ENCODE data around the gene VASP. TPM values are rescaled to one million over a fixed set of nuclear protein-coding genes. Genes with fewer than 3 reads are reported as not detected.
A peak's percentile ranks its signal among the peaks of the same experiment; 100 is the strongest.

VASP gene
- total RNA-seq, result 49.3 to 54.8 TPM (median 53.8 TPM) in 3 replicates

DNA sequence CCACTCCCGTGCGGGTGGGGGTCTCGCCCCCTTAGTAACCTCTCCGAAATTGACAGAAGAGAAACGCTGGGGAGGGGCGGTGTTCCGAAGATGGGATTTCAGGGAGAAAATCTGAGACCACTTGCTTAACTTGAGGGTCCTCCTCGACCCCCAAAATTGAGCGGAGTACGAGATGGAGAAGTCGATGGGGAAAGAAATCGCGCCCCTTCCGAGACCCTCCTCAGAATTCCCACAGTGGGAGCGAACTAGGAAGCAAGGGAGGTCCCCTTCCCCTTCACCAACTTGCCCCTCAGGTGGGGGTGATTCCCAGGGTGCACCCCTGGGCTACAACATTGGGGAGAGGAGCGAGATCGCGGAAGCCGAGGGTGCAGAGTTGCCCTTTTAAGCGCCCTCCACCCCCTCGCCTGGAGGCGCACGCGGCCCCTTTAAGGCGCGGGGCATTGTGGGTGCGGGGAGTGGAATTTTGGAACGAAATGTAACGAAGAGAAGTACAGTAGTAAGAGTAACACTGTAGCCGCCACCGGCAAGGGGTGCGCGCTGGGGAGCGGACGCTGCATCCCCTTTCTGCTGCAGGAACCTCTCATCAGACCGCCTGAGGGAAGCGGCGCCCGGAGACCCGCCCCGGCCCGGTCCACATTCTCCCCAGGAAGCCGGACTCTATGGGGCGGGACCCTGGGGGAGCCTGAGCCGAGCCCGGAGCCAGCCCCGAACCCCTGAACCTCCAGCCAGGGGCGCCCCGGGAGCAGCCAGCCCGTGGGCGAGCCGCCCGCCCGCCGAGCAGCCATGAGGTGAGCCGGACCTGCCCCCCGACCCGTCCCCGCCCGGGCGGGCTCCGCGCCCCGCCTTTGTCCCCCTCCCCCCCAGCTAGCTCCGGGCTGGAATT lies at the start of gene VASP:
TSS of gene VASP (plus strand) at position 491 of the 883 bp plus-strand sequence. CDS start at position 784, 293 bp downstream.
- Mint-ChIP-seq H3K27ac (peak within 1 kb of the TSS; percentile 96), H3K27me3 (ENCODE audit: low read depth) (peaks cover 3% of the 10 kb centered on the region), H3K4me1 (peaks cover 8% of the 10 kb centered on the region), H3K4me3 (peak within 1 kb of the TSS; percentile 91), H3K36me3 (no peaks in the 10 kb centered on the region), H3K9me3 (no peaks in the 10 kb centered on the region)
- TF ChIP-seq, protein P1, sequence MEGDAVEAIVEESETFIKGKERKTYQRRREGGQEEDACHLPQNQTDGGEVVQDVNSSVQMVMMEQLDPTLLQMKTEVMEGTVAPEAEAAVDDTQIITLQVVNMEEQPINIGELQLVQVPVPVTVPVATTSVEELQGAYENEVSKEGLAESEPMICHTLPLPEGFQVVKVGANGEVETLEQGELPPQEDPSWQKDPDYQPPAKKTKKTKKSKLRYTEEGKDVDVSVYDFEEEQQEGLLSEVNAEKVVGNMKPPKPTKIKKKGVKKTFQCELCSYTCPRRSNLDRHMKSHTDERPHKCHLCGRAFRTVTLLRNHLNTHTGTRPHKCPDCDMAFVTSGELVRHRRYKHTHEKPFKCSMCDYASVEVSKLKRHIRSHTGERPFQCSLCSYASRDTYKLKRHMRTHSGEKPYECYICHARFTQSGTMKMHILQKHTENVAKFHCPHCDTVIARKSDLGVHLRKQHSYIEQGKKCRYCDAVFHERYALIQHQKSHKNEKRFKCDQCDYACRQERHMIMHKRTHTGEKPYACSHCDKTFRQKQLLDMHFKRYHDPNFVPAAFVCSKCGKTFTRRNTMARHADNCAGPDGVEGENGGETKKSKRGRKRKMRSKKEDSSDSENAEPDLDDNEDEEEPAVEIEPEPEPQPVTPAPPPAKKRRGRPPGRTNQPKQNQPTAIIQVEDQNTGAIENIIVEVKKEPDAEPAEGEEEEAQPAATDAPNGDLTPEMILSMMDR (IDR thresholded peaks at IDR 0.05; ENCODE audit: unreplicated experiment), result no peak
- peak in 1 of 2 experiments; percentile 82 for DNase-seq (ENCODE audit: low spot score in 2 of 2, unreplicated experiment in 2 of 2)

DNA sequence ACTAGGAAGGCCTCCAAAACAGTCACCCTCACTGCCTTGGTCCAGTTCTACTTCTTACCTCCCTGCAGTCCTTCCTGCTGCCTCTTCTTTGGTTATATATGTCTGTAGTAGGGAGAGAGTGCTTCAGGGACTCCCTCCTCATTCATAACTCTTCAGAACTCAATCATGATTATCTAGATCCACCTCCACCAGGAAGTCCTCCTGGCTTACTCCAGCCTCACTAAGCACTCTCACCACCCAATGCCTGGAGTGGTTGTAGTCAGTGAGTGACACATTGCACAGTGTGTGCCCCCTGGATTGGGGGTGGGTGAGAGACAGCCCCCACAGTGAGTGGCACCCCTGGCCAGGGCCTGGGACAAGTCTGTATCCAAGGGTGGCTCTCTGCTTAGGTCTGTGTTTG lies 49.5 kb upstream of the VASP start:
- Mint-ChIP-seq H3K9me3 (no peaks in the 10 kb centered on the region), H3K27ac (peak overlapping the region; percentile 69), H3K4me1 (peaks cover 26% of the 10 kb centered on the region), H3K27me3 (ENCODE audit: low read depth) (no peaks in the 10 kb centered on the region), H3K4me3 (no peak overlapping the region), H3K36me3 (no peaks in the 10 kb centered on the region)
- no peak for DNase-seq (ENCODE audit: low spot score in 2 of 2, unreplicated experiment in 2 of 2)
- TF ChIP-seq, protein P1 (IDR thresholded peaks at IDR 0.05; ENCODE audit: unreplicated experiment), result no peak

DNA sequence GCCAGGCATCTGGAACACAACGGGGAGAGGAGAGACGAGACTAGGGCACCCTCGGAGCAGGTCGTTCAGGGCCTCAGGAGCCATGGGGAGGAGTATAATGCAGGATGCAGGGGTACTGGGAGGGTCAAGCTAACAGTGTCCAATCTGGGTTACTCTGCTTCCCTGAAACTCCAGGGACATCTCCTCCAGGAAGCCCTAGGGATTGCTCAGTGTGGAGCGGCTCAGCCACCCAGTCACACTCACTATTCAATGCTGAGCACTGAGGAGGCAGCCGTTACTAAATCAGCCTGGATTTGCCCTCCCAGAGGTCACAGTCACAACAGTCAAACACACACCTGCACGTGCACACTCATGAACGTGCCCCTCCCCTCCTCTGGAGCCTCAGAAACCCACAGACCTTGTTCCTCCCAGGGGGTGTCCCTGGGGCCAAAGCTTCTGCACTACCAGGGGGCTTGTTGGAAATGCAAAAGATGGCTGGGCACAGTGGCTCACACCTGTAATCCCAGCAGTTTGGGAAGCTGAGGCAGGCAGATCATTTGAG lies 46.4 kb upstream of the VASP start:
- no peak for DNase-seq (ENCODE audit: low spot score in 2 of 2, unreplicated experiment in 2 of 2)
- no peaks in the 10 kb centered on the region for H3K9me3 Mint-ChIP-seq
- TF ChIP-seq, protein P1 (IDR thresholded peaks at IDR 0.05; ENCODE audit: unreplicated experiment), result no peak
- H3K36me3 Mint-ChIP-seq, result no peaks in the 10 kb centered on the region
- H3K4me3 Mint-ChIP-seq, result no peak overlapping the region
- peaks cover 7% of the 10 kb centered on the region for H3K4me1 Mint-ChIP-seq
- H3K27me3 Mint-ChIP-seq (ENCODE audit: low read depth), result no peaks in the 10 kb centered on the region
- H3K27ac Mint-ChIP-seq, result no peak overlapping the region

- DNase-seq (ENCODE audit: low spot score in 2 of 2, unreplicated experiment in 2 of 2), result no peak
- Mint-ChIP-seq H3K27ac (no peak overlapping the region), H3K4me3 (no peak overlapping the region), H3K27me3 (ENCODE audit: low read depth) (no peaks in the 10 kb centered on the region), H3K36me3 (no peaks in the 10 kb centered on the region), H3K4me1 (peaks cover 3% of the 10 kb centered on the region), H3K9me3 (no peaks in the 10 kb centered on the region)
- TF ChIP-seq, protein P1 (IDR thresholded peaks at IDR 0.05; ENCODE audit: unreplicated experiment), result no peak
Measured at GRCh38 chr19:45462174-45462573, 45.1 kb upstream of the VASP start.

DNA sequence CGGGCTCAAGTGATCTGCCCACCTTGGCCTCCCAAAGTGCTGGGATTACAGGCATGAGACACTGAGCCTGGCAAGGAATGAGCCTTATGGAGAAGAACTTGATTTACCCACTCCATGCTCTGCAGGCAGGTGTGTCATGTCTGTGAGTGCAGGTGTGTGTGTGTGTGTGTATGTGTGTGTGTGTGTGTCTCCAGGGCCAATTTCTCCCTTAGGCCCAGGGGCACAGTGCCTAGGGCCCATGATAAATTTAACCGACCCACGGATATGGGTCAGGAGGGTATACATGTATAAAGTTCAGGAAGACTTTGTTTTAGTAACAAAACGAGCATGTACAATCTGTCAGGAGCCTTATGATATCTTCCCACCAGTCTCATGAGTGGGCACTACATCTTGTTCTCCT lies 44.0 kb upstream of the VASP start:
- TF ChIP-seq, protein P1 (IDR thresholded peaks at IDR 0.05; ENCODE audit: unreplicated experiment), result no peak
- Mint-ChIP-seq H3K27ac (no peak overlapping the region), H3K27me3 (ENCODE audit: low read depth) (no peaks in the 10 kb centered on the region), H3K4me1 (peaks cover 8% of the 10 kb centered on the region), H3K9me3 (no peaks in the 10 kb centered on the region), H3K36me3 (no peaks in the 10 kb centered on the region), H3K4me3 (no peak overlapping the region)
- no peak for DNase-seq (ENCODE audit: low spot score in 2 of 2, unreplicated experiment in 2 of 2)
